IPS-18a (cell line): ENCODE measurements around the gene CHRNB1.
"Not testable (repeated sequence)": the region's sequence is repeated elsewhere in the genome, so short reads cannot be mapped to it uniquely, and the experiment has no call there.

Source experiments
- H3K27ac ChIP-seq: one replicate; pipeline ENCODE4 v1.5.1; 2013; ENCODE audit warnings: low read length
- H3K27me3 ChIP-seq: one replicate; pipeline ENCODE4 v1.6.1; 2013; ENCODE audit warnings: mild to moderate bottlenecking, low read length; ENCODE audit not compliant: control insufficient read depth, insufficient read depth
- H3K36me3 ChIP-seq: one replicate; pipeline ENCODE4 v1.6.1; 2013; ENCODE audit warnings: low read depth, low read length; ENCODE audit not compliant: control insufficient read depth
- H3K4me1 ChIP-seq: one replicate; pipeline ENCODE4 v1.6.1; 2013; ENCODE audit warnings: low read depth, low read length; ENCODE audit not compliant: control insufficient read depth
- H3K4me3 ChIP-seq: one replicate; pipeline ENCODE4 v1.5.1; 2013; ENCODE audit warnings: low read length
- H3K9ac ChIP-seq: one replicate; pipeline ENCODE4 v1.6.1; 2013; ENCODE audit warnings: mild to moderate bottlenecking, low read length, moderate library complexity
- H3K9me3 ChIP-seq: one replicate; pipeline ENCODE4 v1.6.1; 2013; ENCODE audit warnings: low read depth, low read length; ENCODE audit not compliant: control insufficient read depth

CHRNB1 gene

DNA sequence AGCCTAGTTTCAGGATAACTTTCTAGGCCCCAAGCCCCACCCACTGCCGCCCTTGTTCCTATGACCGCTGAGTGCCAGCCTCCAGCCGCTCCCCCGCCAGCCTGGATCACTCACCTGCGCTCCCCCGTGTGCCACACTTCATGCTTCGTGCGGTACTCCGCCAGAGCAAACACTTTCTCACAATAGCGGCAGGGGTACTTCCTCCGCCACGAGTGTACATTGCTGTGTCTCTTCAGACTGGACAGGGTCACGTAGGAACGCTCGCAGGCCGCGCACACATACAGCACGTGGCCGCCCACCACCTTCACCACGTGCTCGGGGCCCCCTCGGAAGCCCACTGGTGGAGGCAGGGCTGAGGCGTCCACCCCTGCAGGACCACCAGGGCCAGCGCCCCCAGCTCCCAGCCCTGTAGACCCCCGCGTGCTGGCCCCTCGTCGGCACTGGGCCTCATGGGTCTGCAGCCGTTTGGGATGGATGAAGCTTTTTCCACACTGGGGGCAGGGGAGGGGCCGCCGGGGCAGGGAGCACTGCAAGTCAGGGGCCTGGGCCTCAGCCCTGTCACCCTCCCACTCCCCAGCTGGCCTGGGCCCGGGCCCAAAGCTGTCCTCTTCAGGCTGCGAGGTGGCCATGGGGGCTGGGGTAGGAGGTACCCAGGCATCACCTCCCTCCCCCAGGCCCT is 20.9 kb downstream of the CHRNB1 start:
- no peaks in the 10 kb centered on the region for H3K27me3 ChIP-seq
- H3K36me3 ChIP-seq: no peaks in the 10 kb centered on the region

GRCh38 chr17:7466318-7466638 is 21.4 kb downstream of the CHRNB1 start:
- H3K27me3 ChIP-seq: no peaks in the 10 kb centered on the region
- no peaks in the 10 kb centered on the region for H3K4me1 ChIP-seq
- no peak overlapping the region for H3K27ac ChIP-seq
- H3K36me3 ChIP-seq: no peaks in the 10 kb centered on the region
- H3K9me3 ChIP-seq: no peaks in the 10 kb centered on the region
- H3K4me3 ChIP-seq: no peak overlapping the region
- H3K9ac ChIP-seq: no peak overlapping the region

More for the DNA sequence above, 20.9 kb downstream of the CHRNB1 start:
- no peak overlapping the region for H3K9ac ChIP-seq
- peaks cover 5% of the 10 kb centered on the region for H3K4me1 ChIP-seq
- no peak overlapping the region for H3K27ac ChIP-seq
- H3K4me3 ChIP-seq: no peak overlapping the region
- no peaks in the 10 kb centered on the region for H3K9me3 ChIP-seq

DNA sequence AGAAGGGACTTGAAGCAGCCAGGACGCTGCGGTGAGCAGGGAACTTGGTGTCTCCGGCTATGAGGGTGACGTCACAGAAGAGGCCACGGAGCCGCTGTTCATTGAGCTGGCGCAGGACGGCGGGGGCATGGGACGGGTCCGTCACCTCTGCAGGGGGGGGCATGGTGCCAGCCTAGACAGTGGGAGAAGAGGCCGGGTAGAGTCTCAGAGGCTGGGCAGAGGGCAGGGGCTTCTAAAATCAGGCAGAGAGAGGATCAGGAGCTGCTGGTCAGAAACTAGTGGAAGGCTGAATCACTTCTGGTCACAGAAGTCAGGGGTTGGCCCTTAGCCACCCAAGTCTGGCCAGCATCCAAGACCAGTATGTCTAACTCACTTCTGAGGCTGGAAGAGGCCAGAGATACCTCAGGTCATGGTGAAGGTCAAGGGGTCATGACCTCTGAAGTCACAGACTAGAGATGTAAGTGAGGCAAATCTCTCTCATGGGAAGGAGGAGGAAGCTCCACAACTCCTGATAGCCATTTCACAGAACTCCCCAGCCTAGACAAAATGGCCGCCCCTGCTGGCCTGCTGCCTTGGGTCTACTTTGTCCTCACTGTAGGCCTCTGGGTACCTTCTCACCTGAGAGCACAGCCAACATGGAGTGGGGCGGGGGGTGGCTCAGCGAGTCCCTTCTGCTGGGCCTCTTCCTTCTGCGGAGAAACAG is 21.9 kb downstream of the CHRNB1 start:
- Histone ChIP-seq H3K4me1 (no peaks in the 10 kb centered on the region), H3K36me3 (no peaks in the 10 kb centered on the region), H3K4me3 (no peak overlapping the region), H3K9ac (no peak overlapping the region), H3K27me3 (no peaks in the 10 kb centered on the region), H3K27ac (no peak overlapping the region), H3K9me3 (no peaks in the 10 kb centered on the region)

DNA sequence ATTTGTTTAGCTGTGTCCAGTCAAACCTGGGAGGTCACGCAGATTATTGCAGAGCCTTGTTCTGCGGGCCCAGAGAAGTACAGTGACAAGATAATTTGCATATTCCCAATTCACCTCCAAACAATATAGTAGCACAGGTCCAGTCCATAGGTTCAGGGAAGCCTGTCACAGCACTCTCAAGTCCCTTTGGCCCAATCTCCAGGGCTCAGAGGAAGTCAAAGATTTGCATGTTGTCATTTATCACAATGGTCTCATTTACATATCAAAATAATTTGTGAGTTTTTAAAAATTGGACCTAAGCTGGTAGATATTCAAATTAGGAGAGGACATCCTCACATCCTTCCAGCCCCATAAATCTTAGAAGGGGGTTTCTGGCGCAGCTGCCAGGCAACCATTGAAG is 22.6 kb downstream of the CHRNB1 start:
- Histone ChIP-seq H3K36me3 (no peaks in the 10 kb centered on the region), H3K9me3 (no peaks in the 10 kb centered on the region), H3K4me1 (no peaks in the 10 kb centered on the region), H3K27me3 (no peaks in the 10 kb centered on the region), H3K27ac (no peak overlapping the region), H3K9ac (no peak overlapping the region), H3K4me3 (no peak overlapping the region)

GRCh38 chr17:7468290-7468689 is 23.4 kb downstream of the CHRNB1 start:
- Histone ChIP-seq H3K27me3 (no peaks in the 10 kb centered on the region), H3K9me3 (no peaks in the 10 kb centered on the region), H3K4me1 (no peaks in the 10 kb centered on the region), H3K4me3 (no peak overlapping the region), H3K27ac (no peak overlapping the region), H3K36me3 (no peaks in the 10 kb centered on the region), H3K9ac (no peak overlapping the region)

GRCh38 chr17:7468804-7469389 is 24.0 kb downstream of the CHRNB1 start:
- H3K4me3 ChIP-seq: no peak overlapping the region
- H3K36me3 ChIP-seq: no peaks in the 10 kb centered on the region
- no peaks in the 10 kb centered on the region for H3K4me1 ChIP-seq
- H3K9ac ChIP-seq: no peak overlapping the region
- H3K27me3 ChIP-seq: no peaks in the 10 kb centered on the region
- no peaks in the 10 kb centered on the region for H3K9me3 ChIP-seq
- no peak overlapping the region for H3K27ac ChIP-seq

- H3K36me3 ChIP-seq, H3K9ac ChIP-seq, H3K9me3 ChIP-seq, H3K4me1 ChIP-seq, H3K27me3 ChIP-seq, H3K4me3 ChIP-seq, H3K27ac ChIP-seq: not testable (repeated sequence)
These were observed 25.0 kb downstream of the CHRNB1 start for GRCh38 chr17:7469843-7470242.

DNA sequence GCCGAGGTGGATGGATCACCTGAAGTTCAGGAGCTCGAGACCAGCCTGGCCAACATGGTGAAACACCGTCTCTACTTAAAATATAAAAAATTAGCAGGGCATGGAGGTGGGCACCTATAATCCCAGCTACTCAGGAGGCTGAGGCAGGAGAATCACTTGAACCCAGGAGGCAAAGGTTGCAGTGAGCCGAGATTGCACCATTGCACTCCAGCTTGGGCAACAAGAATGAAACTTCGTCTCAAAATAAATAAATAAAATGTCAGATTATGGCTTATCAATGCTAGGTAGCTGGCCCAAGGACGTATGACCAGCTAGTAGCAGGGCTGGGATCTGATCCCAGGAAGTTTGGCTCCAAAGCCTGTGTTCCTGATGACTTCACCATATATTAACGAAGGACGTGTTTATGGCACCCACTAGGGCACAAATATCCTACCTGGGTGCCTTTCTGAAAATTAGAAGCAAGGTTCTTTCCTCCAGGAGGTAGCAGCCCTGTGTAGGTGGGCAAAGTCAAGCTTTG is 25.7 kb downstream of the CHRNB1 start:
- H3K4me1 ChIP-seq, H3K27ac ChIP-seq: not testable (repeated sequence)

GRCh38 chr17:7471729-7472128 is 26.9 kb downstream of the CHRNB1 start:
- Histone ChIP-seq H3K36me3 (no peaks in the 10 kb centered on the region), H3K27ac (no peak overlapping the region), H3K4me1 (no peaks in the 10 kb centered on the region)

More for the DNA sequence above, 25.7 kb downstream of the CHRNB1 start:
- H3K27me3 ChIP-seq, H3K4me3 ChIP-seq, H3K9ac ChIP-seq, H3K36me3 ChIP-seq, H3K9me3 ChIP-seq: not testable (repeated sequence)

GRCh38 chr17:7474767-7475166 is 29.9 kb downstream of the CHRNB1 start:
- not testable (repeated sequence) for H3K27ac ChIP-seq, H3K9ac ChIP-seq, H3K27me3 ChIP-seq, H3K36me3 ChIP-seq, H3K4me3 ChIP-seq, H3K9me3 ChIP-seq, H3K4me1 ChIP-seq

More at GRCh38 chr17:7471729-7472128, 26.9 kb downstream of the CHRNB1 start:
- Histone ChIP-seq H3K9ac (no peak overlapping the region), H3K4me3 (no peak overlapping the region), H3K9me3 (no peaks in the 10 kb centered on the region), H3K27me3 (no peaks in the 10 kb centered on the region)

DNA sequence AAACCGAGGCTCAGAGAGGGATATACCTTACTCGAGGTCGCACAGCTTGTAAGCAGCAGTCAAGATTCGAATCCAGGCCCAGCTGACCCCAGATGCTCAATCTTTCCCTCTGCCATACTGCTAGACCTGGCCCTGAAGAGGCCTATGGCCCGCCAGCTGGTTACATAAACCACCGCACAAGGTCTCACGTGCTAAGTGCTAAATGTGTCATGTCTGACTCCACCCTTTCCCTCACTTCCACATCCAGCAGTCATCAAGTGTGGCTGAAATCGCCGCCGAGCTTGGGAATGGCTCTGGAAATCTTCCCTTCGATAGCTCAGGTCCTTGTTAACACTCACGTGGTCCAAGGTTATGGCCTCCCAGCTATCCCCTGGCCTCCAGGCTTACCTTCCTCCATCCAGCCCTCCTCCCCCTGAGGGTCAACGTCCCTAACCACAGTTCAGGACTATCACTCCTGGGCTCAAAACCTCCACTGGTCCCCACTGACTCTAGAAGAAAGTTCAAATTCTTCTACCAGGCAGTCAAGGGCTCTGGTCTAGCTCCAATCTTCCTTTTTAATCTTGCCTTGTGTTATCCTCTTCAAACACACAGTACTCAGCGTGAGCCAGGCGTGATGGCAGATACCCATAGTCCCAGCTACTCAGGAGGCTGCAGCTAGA is 31.0 kb downstream of the CHRNB1 start:
- Histone ChIP-seq H3K27me3 (no peaks in the 10 kb centered on the region), H3K9ac (no peak overlapping the region), H3K36me3 (no peaks in the 10 kb centered on the region), H3K27ac (no peak overlapping the region), H3K4me1 (peaks cover 5% of the 10 kb centered on the region), H3K4me3 (no peak overlapping the region), H3K9me3 (no peaks in the 10 kb centered on the region)
